Measurements from ENCODE around the gene KIF26B.
"Not testable (repeated sequence)": the region's sequence is repeated elsewhere in the genome, so short reads cannot be mapped to it uniquely, and the experiment has no call there.

KIF26B gene

DNA sequence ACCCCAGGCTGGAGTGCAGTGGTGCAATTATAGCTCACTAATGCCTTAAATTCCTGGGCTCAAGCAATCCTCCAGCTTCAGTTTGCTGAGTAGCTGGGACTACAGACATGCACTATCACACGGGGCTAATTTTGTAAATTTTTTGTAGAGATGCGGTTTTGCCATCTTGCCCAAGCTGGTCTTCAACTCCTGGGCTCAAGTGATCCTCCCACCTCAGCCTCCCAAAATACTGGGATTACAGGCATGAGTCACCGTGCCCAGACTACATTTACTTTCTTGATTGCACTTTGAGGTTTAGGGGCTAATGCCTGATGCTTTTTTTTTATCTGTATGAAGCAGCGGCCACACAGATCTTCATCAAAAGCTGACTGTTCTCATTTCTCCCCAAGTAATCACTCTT is 124.6 kb downstream of the KIF26B start:
- no peak for DNase-seq (ENCODE audit: low read depth in 2 of 2)

DNA sequence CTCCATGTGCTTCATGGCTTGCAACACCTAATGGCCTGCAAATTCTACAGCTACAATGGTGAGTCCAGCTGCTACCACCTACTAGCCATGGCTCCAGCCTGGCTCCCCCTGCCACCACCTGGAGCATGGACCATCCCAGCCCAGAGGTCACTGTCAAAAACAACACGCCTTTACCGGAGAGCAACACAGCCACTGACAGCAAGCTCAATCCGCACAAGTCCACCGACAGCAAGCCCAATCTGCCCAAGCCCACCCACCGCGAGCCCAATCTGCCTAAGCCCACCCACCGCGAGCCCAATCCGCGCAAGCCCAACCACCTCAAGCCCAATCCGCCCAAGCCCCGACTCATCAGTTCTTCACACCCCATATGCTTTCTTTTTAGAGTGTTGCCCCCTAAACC is 128.2 kb downstream of the KIF26B start:
- no peak for DNase-seq (ENCODE audit: low read depth in 2 of 2)

DNA sequence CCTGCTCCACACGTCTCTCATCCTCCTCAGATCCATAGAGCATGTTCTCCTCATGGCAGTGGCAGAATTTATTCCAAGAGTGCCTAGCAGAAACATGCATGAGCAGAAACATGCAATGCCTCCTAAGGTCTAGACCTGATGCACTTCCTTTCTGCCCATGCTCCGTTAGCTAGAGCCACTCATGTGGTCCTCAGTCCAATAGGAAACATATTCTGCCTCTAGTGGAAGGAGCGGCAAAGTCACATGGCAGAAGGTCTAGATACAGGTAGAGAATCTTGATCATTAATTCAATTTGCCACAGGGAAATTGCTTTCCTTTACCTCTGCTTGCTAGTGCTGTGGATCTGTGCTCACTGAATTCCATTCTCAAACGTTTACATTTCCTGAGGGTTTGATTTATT is 130.4 kb downstream of the KIF26B start:
- no peak for DNase-seq (ENCODE audit: low read depth in 2 of 2)

DNA sequence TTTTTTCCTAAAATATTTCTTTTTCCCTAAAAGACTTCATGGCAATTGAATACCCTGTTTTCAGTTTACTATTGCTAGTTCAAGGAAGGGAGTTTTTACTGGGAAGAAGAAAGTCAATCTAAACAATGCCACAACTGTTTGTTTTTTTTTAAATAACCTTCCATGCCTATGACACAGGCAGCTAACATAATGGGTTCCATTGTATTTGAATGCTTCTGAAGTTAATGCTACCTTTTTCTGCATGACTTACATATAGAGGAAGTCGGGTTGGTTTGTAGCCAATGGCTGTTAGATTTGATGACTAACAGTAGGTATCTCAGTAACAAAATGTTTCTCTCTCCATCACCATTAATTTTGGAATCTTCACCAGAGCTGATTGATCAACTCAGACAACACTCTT is 134.0 kb downstream of the KIF26B start:
- DNase-seq (ENCODE audit: low read depth in 2 of 2), result no peak

DNA sequence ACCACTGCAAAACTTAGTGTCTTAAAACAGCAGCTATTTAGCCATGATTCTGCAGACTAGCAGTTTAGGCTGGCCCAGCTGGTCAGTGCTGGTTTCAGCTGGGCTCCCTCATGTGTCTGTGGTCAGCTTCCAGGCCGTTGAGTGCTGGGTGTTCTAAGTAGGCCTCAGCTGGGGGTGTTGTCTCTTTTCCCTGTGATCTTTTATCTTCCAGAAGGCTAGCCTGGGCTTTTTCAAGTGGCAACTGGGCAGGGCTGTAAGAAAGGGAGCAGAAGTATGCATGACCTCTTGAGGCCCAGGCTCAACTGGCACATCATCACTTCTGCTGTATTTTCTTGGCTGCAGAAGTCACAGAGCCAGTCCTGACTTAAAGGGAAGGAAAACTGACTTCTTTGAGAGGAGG is 136.1 kb downstream of the KIF26B start:
- no peak for DNase-seq (ENCODE audit: low read depth in 2 of 2)

DNA sequence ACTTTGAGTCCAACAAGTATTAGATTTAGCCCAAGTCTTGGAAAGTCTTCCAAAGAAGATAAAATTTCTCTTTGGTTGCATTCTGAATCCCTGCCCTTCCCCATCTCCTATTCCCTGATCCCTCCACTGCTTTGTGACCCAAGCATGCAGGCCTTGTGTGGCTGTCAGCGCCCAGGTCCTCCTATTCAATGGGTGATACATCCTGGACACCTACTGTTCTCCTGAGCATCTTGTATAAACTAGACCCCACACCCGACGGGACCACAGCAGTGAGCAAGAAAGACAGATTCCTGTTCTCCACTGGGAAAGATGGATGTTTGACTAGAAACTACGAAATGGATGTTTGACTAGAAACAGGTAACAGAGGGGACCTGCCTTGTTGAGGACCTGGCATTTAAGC is 136.6 kb downstream of the KIF26B start:
- no peak for DNase-seq (ENCODE audit: low read depth in 2 of 2)

DNA sequence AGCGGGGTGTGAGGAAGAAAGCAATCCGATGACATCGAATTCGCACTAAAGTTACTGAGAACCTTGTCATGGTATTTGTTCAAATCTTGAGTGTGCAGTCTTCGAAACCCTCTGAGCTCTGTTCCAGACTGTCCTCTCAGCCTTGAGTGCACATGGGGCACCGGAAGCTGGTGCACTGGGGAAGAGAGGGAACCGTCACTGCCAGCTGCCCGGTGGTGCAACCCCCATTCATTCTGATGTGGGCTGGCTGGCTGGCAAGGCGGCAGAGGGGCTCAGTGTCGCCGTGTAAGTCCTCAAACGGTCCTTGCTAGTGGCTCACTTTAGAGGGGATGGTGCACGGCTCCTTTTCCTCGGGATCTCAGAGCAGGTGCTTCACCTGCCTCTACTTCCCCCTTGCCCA is 137.4 kb downstream of the KIF26B start:
- DNase-seq (ENCODE audit: low read depth in 2 of 2), result no peak

DNA sequence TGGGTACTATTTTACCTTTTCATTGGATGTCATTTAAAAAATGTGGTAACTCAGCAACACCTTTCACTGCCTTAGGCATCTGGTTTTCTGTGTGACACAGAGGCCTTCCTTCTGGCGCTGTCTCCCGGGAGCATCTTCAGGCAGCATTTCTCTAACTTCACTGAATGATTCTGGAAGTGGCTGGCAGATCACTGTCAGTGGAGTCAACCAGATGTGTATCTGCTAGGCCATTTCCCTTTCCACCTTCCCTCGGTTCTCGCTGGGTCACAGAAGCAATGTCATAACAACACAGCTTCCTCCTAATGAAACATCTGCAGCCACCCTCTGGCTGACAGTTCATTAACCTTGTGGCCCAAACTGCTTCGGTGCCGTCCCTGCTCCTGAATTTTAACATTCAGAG is 137.8 kb downstream of the KIF26B start:
- DNase-seq (ENCODE audit: low read depth in 2 of 2), result no peak

DNA sequence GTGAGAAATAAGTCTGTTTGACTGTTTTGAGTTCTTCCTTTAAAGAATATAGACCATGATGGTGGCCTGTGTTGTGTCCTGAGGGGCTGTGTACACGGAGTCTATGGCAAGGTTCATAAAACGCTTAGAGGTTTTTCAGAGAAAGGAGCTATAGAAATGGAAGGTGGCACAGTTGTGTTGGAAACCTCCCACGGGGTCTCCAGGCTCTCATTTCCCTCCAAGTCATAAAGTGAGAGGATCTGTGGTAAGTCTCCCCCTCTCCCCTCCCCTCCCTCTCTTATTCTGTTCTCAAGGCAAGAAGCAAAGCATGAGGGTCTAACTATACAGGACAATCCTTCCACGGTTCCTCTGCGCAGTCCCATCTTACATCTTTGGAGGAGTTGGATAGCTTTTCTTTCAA is 139.2 kb downstream of the KIF26B start:
- DNase-seq (ENCODE audit: low read depth in 2 of 2), result no peak

DNA sequence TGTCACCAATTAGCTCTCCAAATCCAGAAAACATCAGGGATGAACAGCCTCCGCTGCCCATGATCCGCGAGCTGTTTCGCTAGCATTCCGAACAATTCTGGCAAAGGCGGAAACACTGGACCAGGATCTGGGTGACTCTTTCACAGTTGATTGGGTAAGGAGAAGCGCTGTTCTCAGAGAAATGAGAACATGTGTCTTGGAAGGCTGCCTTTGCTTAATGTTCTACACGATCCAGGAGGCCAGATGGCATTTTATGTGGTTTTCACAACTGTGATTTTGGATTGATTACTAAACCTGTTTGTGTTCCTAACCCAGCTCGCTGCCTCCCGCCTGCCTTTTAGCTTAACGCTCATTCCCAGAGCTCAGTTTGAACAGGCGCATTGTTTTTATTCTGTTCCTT is 144.0 kb downstream of the KIF26B start:
- DNase-seq (ENCODE audit: low read depth in 2 of 2), result no peak

DNA sequence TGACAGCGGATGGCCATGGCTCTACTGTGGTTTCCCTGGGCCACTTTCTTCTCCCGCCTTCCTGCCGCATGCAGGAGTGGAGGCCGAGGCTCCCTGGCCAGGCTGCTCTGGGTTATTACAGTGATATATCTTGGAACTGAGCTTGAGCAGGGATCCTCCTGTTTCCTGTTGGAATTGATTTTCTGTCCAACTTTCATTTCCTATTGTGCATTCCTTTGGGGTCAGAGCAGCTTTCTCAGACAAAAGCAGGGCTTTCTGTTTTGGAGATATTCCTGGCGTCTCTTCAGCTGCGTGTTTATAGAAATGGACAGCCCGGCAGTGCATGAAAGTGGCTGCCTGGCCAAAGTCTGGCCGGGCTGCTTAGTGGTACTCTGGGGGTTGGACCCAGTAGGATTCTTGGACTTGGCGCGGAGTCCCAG is 146.4 kb downstream of the KIF26B start:
- DNase-seq (ENCODE audit: low read depth in 2 of 2), result no peak

DNA sequence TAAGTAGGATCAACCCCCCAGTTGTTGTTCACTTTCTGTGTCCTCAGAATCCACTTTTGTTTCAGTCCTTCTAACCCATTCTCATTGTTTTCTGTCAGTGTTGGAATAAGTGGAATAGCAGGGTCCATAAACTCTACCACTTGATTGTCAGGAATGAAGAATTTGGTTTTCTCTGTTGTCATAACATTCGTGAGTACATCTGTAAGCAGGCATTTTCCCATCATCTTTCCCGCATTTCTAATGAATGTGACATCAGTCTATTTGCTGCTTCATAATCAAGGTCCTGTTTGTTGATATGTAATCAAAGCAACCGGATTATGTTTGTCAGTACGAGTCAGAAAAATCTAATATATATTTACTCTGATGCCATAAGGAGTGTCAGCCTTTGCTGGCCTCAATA is 147.1 kb downstream of the KIF26B start:
- no peak for DNase-seq (ENCODE audit: low read depth in 2 of 2)

DNA sequence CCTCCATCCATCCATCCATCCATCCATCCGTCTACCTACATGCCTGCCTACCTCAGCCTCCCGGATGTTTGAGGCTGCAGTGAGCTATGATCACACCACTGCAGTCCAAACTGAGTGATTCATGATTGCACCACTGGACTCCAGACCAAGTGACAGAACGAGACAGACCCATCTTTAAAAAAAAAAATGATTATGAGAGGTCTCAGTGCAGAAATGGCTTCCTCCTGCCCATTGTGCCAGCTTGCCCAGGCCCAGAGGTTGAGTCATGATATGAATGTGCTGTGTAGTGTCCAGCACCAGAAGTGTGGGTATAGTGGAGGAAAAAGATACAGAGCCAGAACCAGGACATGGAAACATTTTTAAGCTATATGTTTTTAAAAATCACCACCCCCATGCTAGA is 149.9 kb downstream of the KIF26B start:
- no peak for DNase-seq (ENCODE audit: low read depth in 2 of 2)

DNA sequence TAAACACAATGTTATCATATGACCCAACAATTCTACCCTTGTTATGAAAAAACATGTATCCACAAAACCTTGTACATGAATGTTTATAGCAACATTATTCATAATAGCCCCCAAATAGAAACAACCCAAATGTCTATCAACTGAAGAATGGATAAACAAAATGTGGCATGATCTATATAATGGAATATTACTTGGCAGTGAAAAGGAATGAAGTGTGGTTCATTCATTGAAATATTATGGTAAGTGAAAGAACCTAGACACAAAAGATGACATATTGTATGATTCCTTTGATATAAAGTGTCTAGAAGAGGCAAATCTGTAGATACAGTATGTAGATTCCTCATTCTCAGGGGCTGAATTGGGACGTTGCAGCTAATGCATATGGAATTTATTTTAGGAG is 151.2 kb downstream of the KIF26B start:
- no peak for DNase-seq (ENCODE audit: low read depth in 2 of 2)

DNA sequence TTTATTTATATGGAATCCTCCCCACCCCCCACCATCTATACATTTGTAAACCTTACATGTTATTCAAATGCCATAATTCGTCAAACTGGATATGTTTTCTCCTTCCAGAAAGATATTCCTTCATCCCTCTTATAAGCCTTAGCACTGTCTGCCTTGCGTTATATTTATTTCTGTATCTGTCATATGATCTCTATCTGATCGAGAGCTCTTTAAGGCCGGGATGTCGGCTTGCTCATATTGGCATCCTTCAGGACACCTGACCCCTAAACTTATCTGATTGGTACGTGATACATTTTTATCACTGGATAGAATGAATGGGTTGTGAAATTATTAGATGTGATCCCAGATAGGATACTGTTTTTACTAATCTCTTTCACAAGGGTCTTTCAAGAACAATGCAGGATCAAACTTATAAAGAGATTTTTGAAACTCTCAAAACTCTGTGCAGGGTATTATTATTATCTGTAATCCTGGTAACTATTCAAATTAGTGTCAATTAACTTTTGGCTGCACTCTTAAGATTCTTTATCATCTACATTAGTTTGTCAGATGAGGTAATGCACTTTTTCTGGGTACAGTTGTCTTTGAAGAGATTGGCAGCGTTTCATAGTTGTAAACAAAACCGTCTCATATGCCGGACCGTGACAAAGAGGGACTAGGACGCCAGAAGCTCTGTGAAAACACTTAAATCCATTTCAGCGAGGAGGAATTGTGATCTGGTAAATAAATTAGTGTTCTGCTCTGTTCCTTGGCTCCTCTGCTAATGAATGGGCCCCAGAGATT is 152.0 kb downstream of the KIF26B start:
- DNase-seq (ENCODE audit: low read depth in 2 of 2), result no peak

DNA sequence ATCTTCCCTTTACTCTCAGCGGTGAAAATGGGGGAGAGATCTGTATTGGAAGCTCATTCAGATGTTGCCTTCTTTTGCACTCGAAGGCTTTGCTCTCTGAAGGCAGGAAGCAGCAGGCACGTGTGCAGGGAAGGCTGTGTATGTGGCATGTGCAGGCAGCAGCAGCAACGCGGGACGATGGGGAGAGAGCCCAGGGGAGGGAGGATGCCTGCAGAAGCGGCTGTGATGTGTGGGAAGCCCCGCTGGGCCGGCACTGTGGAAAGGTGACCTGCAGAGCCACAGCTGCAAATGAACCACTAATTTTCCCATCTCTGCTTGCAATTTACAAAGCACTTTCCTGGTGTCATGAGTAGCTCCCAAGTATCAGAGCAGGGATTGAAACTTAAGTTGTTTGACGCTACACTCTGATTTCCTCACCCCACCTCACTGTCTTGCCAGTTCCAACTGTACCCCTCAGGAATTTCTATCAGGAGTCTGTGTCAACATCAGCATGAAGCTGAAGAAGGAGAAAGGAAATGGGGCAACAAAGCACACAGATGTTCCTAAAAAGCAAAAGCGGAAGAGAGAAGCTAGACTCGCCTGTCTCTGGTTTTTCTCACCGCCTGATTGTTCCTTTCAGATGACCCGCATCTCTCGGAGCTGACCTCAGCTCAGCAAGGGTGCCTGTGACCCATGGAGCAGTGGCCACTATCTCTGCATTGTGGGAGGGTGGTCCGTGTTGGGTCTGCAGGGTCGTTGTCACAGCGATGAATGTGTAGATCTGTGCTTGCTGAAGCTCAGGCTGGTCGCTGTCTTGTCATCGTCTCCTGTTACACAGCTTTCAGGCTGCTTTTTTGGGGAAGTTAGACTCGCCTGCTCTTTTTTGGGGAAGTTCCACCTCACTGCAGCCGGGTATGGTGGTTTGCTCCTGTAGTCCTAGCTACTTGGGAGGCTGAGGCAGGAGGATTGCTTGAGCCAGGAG is 156.1 kb downstream of the KIF26B start:
- no peak for DNase-seq (ENCODE audit: low read depth in 2 of 2)

DNA sequence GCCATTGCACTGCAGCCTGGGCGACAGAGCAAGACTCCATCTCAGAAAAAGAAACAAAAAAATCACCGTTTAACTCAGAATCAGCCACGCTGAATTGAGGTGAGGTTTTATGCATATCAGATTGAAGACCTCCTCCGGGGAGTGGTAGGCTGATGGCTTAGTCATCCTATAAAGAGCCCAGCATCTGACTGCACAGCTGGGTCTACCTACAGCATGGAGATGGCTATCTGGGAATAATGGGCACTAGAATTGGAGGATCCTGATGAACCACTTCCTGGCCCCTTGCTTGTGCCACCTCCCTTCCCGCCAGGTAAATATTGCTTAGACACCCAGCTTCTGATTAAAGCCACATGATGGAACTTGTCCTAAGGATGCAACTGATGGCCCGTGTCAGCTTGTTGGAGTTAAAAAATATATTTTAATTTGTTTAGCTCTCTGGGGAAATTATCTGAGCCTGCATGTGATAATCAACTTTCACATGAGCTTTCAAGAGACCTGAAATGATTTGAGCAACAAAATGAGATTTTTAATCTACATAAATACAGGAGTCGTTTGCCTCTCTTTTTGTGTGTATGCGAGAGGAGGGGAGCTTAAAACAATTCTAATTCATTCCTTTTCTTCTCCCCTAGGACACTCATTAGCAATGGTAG is 157.2 kb downstream of the KIF26B start:
- no peak for DNase-seq (ENCODE audit: low read depth in 2 of 2)

DNA sequence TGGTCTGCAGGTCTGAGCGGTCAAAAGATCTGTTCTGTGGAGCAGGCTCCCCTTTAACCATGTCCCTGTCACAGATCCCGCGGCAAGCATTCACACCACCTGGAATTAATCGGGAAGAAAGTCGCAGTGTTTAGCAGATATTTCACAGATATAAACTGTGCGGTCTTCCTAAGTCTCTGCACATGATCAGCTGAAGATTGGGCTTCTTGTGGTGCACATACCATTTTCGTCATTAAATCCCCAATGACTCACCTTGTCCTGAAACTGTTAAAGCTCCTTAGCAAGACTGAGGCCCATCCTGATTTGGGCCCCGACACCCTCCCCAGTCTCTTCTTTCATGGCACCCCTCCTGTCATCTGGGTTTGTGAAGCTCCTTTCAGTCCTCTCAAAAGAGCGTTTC is 158.8 kb downstream of the KIF26B start:
- no peak for DNase-seq (ENCODE audit: low read depth in 2 of 2)

DNA sequence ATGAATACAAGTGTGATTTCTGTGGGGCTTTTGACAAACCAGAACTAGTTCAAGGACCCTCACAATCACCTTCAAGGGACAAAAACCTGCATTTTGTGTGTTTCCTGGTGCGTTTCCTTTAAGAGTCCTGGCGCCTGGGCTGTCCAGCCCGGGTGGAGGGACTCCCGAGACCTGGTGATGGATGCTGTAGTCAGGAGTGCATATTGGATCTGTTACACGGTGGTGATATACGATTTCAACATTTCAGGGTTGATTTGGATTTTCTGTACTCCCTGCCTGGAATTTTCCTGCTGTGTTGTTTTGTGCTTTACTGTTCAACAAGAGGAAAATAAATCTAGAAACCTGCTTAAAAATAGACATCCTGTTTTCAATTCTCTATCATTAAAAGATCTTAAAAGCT is 162.0 kb downstream of the KIF26B start:
- DNase-seq (ENCODE audit: low read depth in 2 of 2), result no peak

DNA sequence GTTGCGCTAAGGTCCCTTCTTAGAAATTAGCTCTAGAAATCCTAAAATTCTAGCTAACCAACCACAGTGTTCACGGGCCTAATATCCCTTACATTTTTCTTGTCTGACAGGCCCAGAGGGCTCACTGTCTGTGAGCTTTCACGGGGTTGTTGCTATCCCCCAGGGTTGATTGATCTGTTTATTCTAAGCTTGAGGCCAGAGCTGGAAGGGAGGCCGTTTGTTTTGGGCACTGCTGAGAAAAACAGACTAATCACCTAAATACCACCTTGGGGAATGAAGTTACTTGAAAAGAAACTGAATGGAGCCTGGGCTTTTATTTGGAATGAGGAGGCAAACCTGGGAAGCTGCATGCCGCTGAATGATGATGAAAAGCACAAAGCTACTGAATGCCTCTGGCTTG is 162.4 kb downstream of the KIF26B start:
- no peak for DNase-seq (ENCODE audit: low read depth in 2 of 2)

DNA sequence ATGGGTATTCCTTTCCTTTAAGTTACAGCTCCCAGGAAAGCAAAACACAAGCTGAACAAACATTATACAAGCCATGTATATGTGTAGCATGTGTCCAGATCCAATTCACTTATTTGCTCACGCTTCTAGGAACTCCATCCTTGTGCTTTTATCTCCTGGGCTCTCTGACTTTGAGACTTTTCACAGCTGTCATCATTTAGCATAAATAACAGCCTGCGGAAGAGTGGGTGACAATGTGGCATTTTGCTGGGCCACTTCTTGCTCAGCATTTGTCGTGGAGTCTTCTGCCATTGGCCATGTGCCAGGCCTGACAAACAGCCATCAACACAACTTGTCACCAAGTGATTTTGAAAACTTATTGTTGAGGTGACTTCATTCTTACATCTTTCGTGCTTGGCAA is 164.3 kb downstream of the KIF26B start:
- DNase-seq (ENCODE audit: low read depth in 2 of 2), result no peak

DNA sequence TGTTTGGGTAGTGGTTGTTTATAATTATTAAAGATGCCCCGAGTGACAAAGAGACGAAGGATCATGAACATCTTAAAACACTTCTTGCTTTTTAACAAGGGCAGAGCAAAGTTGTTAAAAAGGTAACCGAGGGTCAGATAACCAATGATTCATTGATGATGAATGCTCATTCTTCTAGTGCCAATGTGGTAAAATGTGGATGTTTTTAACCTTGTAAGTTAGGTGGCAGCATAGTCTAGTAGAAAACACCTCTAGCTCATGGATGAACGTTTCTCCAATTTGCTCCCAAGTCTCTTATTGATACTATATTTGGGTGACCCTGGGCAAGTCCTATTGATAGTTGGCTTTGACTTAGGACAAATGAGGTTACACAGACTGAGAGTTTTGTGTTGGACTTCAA is 167.9 kb downstream of the KIF26B start:
- no peak for DNase-seq (ENCODE audit: low read depth in 2 of 2)

DNA sequence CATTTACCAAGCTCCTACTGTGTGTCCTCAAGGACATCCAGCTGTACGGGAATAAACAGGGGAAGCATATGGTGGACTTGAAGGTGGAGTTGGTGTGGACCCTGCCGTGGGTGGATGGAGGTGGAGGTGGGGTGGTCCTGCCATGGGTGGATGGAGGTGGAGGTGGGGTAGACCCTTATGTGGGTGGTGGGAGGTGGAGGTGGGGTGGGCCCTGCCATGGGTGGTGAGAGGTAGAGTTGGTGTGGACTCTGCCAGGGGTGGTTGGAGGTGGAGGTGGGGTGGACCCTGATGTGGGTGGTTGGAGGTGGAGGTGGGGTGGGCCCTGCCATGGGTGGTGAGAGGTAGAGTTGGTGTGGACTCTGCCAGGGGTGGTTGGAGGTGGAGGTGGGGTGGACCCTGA is 169.0 kb downstream of the KIF26B start:
- not testable (repeated sequence) for DNase-seq (ENCODE audit: low read depth in 2 of 2)

Measured in stimulated activated CD8-positive, alpha-beta memory T cell treated with anti-CD3 and anti-CD28 coated beads, Interleukin-15, amount 100 ng/mL, for 48 hours (primary cell).